Neutrophil (primary cell): ENCODE measurements around the gene UCN.
A peak's percentile ranks its signal among the peaks of the same experiment; 100 is the strongest.

ENCODE experiments used
- H3K27ac ChIP-seq: fragments of 200-600 bp; sonication (generic); 2 replicates; pipeline ENCODE4 v1.5.1; 2016; ENCODE audit warnings: mild to moderate bottlenecking, moderate library complexity
- H3K27me3 ChIP-seq: fragments of 200-600 bp; sonication (generic); 2 replicates; pipeline ENCODE4 v1.6.0; 2016; ENCODE audit warnings: mild to moderate bottlenecking
- H3K36me3 ChIP-seq: fragments of 200-600 bp; sonication (generic); 2 replicates; pipeline ENCODE4 v1.5.1; 2017
- H3K4me1 ChIP-seq, 2 experiments: fragments of 200-600 bp in 1 of 2; sonication (generic) in 1 of 2; 1 replicate in 1 of 2; 2 replicates in 1 of 2; pipeline versions ENCODE4 v1.5.1 to v1.6.1; 2013 to 2016; ENCODE audit warnings: low read depth in 1 of 2, low read length in 1 of 2, mild to moderate bottlenecking in 1 of 2, moderate library complexity in 1 of 2; ENCODE audit not compliant: control insufficient read depth in 1 of 2, insufficient read depth in 1 of 2
- H3K4me3 ChIP-seq, 2 experiments: fragments of 200-600 bp in 1 of 2; sonication (generic) in 1 of 2; 1 replicate in 1 of 2; 2 replicates in 1 of 2; pipeline ENCODE4 v1.5.1; 2013 to 2016; ENCODE audit warnings: low read depth in 1 of 2, low read length in 1 of 2, mild to moderate bottlenecking in 1 of 2, moderate library complexity in 1 of 2
- H3K9me3 ChIP-seq: fragments of 200-600 bp; sonication (generic); 2 replicates; pipeline ENCODE4 v1.5.1; 2016
- CTCF ChIP-seq: fragments of 200-600 bp; sonication (generic); IDR thresholded peaks from 2 replicates; pipeline ENCODE4 v1.5.1; 2016; ENCODE audit warnings: antibody characterized with exemption

The UCN gene

GRCh38 chr2:27263287-27264252, 44.7 kb downstream of the UCN start:
- no peaks in the 10 kb centered on the region for H3K9me3 ChIP-seq
- no peak overlapping the region for H3K27ac ChIP-seq
- no peaks in the 10 kb centered on the region for H3K36me3 ChIP-seq
- peaks cover 20 to 33% of the 10 kb centered on the region in 2 experiments for H3K4me1 ChIP-seq
- H3K27me3 ChIP-seq = peaks cover 100% of the 10 kb centered on the region
- peak overlapping the region in 1 of 2 experiments; percentile 53 for H3K4me3 ChIP-seq
- no peak for TF ChIP-seq CTCF

DNA sequence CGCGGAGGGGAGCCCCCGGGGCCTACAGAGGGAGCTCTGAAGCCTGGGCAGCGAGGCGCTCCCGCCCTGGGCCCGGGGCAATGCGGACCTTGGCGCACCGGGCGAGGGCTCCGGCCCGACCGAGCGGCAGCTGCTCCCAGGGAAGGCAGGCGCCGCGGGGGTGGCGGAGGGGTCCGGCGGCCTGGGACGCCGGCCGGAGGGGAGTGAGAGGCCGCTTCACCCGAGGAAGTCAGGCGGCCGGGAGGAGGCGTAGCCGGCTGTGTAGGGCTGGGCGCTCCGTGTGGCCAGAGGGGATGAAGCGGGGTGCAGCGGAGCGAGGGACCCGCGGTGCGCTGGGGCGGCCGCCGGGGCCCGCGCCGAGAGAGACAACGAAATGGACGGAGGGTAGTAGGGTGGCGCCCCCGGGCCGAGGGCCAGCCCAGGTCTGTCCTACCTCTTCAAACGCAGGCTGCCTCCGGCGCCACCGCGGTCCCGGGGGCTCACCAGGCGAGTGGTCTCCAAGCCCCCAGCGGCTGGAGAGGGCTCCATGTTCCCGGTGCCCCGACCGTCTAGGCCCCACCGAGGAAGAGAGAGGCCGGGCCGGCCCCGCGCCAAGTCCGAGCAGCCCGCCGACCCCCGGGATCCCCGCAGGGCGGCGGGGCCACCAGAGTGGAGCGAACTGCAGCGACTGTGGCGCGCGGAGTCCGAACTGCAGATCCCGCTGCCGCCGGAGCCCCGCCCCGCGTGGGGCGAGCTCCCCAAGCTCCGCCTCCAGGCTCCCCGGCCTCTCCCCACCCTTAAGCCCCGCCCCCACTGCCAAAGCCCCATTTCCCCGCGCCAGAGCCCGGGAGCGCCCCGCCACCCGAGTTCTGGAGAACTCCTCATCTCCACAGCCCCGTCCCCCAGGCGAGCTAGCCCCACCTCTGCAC, 45.6 kb downstream of the UCN start, which contains the start of gene SLC30A3:
TSS of gene SLC30A3 (minus strand) at position 669 of the 908 bp plus-strand sequence. CDS start at position 528, 141 bp downstream.
- H3K27ac ChIP-seq = no peak within 1 kb of the TSS
- H3K9me3 ChIP-seq = no peaks in the 10 kb centered on the region
- peaks cover 20 to 33% of the 10 kb centered on the region in 2 experiments for H3K4me1 ChIP-seq
- no peaks in the 10 kb centered on the region for H3K36me3 ChIP-seq
- no peak for TF ChIP-seq CTCF
- peak within 1 kb of the TSS; percentile 23 to 53 for H3K4me3 ChIP-seq
- peaks cover 99% of the 10 kb centered on the region for H3K27me3 ChIP-seq

GRCh38 chr2:27261926-27262298, 46.3 kb downstream of the UCN start:
- peaks cover 99% of the 10 kb centered on the region for H3K27me3 ChIP-seq

GRCh38 chr2:27261241-27261925, 46.9 kb downstream of the UCN start:
- Histone ChIP-seq H3K27ac (no peak overlapping the region), H3K4me1 (peaks cover 20 to 33% of the 10 kb centered on the region in 2 experiments), H3K36me3 (no peaks in the 10 kb centered on the region), H3K4me3 (no peak overlapping the region), H3K27me3 (peaks cover 99% of the 10 kb centered on the region), H3K9me3 (no peaks in the 10 kb centered on the region)
- no peak for TF ChIP-seq CTCF

More at GRCh38 chr2:27261926-27262298, 46.3 kb downstream of the UCN start:
- H3K27ac ChIP-seq = no peak overlapping the region
- no peaks in the 10 kb centered on the region for H3K36me3 ChIP-seq
- no peak for TF ChIP-seq CTCF
- H3K4me1 ChIP-seq = peaks cover 20 to 33% of the 10 kb centered on the region in 2 experiments
- H3K4me3 ChIP-seq = no peak overlapping the region
- no peaks in the 10 kb centered on the region for H3K9me3 ChIP-seq

GRCh38 chr2:27258051-27258450, 50.2 kb downstream of the UCN start:
- Histone ChIP-seq H3K9me3 (no peaks in the 10 kb centered on the region), H3K27ac (no peak overlapping the region), H3K4me1 (peaks cover 6 to 11% of the 10 kb centered on the region in 2 experiments), H3K27me3 (peaks cover 93% of the 10 kb centered on the region), H3K36me3 (no peaks in the 10 kb centered on the region), H3K4me3 (no peak overlapping the region)
- TF ChIP-seq CTCF = no peak
